Mesothelial cell of epicardium (in vitro differentiated cells): Measurements from ENCODE around the gene PLXNA2. TPM values are rescaled to one million over a fixed set of nuclear protein-coding genes. Genes with fewer than 3 reads are reported as not detected.

Experiments
- DNase-seq, 2 experiments: peaks; one replicate each; pipeline ENCODE4 v3.0.0; 2021; ENCODE audit warnings: low spot score in 2 of 2; ENCODE audit not compliant: unreplicated experiment in 2 of 2
- H3K27ac Mint-ChIP-seq: 2 replicates; pipeline ENCODE4 v1.8.0; 2021; ENCODE audit warnings: mixed read lengths
- H3K27me3 Mint-ChIP-seq: 2 replicates; pipeline ENCODE4 v1.8.0; 2021; ENCODE audit warnings: low read depth, mixed read lengths
- H3K36me3 Mint-ChIP-seq: 2 replicates; pipeline ENCODE4 v1.8.0; 2021; ENCODE audit warnings: mixed read lengths
- H3K4me1 Mint-ChIP-seq: 2 replicates; pipeline ENCODE4 v1.8.0; 2021; ENCODE audit warnings: mixed read lengths
- H3K4me3 Mint-ChIP-seq: 2 replicates; pipeline ENCODE4 v1.8.0; 2021; ENCODE audit warnings: mild to moderate bottlenecking, moderate library complexity, mixed read lengths
- H3K9me3 Mint-ChIP-seq: 2 replicates; pipeline ENCODE4 v1.8.0; 2021; ENCODE audit warnings: mixed read lengths
- total RNA-seq: library from RNA; stranded (reverse); gene quantifications from 3 replicates; pipeline ENCODE4 v1.2.1, GENCODE V29; 2021
- TF ChIP-seq, protein P1 (sequence below): fragments of 200-600 bp; sonication (generic); IDR thresholded peaks from one replicate; pipeline ENCODE4 v1.5.0; 2021; ENCODE audit warnings: antibody characterized with exemption; ENCODE audit not compliant: unreplicated experiment

The PLXNA2 gene
- total RNA-seq, 1 donor from 2014 or later: 14.7 TPM

DNA sequence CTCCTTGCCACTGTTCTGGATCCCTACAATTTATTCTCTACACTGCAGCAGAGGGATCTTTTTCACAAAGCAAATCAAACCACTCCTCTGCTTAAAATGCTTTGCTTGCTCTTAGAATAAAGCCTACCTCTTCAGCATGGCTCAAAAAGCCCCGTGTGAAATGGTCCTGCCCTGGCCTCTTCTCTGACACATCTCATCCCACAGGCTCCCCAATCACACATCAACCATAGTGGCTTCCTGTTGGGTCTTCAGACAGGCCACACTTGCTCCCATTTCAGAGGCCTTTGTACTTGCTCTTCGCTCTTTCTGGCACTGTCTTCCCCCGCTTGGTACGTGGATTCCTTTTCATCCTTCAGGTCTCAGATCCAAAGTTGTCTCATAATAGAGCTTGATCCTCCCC is 44.3 kb upstream of the PLXNA2 start:
- no peaks in the 10 kb centered on the region for H3K27me3 Mint-ChIP-seq
- TF ChIP-seq, protein P1, sequence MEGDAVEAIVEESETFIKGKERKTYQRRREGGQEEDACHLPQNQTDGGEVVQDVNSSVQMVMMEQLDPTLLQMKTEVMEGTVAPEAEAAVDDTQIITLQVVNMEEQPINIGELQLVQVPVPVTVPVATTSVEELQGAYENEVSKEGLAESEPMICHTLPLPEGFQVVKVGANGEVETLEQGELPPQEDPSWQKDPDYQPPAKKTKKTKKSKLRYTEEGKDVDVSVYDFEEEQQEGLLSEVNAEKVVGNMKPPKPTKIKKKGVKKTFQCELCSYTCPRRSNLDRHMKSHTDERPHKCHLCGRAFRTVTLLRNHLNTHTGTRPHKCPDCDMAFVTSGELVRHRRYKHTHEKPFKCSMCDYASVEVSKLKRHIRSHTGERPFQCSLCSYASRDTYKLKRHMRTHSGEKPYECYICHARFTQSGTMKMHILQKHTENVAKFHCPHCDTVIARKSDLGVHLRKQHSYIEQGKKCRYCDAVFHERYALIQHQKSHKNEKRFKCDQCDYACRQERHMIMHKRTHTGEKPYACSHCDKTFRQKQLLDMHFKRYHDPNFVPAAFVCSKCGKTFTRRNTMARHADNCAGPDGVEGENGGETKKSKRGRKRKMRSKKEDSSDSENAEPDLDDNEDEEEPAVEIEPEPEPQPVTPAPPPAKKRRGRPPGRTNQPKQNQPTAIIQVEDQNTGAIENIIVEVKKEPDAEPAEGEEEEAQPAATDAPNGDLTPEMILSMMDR: no peak
- H3K36me3 Mint-ChIP-seq: no peaks in the 10 kb centered on the region
- no peak overlapping the region for H3K4me3 Mint-ChIP-seq
- peaks cover 12% of the 10 kb centered on the region for H3K4me1 Mint-ChIP-seq
- no peak for DNase-seq
- no peaks in the 10 kb centered on the region for H3K9me3 Mint-ChIP-seq
- no peak overlapping the region for H3K27ac Mint-ChIP-seq

DNA sequence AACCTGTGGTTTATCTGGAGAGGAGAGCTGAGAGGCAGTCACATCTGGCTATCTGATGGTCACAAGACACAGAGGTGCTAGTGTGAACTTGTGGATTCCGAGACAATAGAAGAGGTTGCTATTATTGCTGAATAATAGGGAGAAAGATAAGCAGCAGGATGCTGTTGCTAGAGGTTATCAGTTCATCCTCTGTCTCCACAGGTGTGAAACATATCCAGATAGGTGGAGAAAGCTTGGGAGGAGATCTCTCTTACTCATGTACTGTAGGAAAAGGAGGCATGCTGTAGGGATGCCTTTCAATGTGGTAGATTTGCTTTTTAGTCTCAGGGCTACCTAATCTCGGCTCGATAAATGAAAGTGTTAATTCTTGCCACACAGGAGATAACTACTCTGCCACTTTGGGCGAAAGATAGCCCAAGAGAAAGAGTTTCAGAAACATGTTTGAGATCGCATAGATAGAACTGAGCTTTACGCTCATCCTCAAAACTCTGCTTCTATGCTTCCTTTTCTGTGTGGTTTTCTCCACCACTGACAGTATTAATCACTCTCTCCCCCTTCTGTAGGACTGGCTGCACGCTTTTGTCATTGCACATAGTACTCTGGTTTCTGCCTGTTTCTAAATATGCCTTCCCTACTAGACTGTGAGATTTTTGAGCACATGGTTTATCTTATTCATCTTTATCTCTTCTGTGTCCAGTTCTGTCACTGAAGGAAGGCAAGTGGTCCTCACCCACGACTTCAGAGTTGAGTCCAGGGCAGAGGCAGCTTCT is 36.7 kb upstream of the PLXNA2 start:
- H3K4me1 Mint-ChIP-seq: peaks cover 24% of the 10 kb centered on the region

DNA sequence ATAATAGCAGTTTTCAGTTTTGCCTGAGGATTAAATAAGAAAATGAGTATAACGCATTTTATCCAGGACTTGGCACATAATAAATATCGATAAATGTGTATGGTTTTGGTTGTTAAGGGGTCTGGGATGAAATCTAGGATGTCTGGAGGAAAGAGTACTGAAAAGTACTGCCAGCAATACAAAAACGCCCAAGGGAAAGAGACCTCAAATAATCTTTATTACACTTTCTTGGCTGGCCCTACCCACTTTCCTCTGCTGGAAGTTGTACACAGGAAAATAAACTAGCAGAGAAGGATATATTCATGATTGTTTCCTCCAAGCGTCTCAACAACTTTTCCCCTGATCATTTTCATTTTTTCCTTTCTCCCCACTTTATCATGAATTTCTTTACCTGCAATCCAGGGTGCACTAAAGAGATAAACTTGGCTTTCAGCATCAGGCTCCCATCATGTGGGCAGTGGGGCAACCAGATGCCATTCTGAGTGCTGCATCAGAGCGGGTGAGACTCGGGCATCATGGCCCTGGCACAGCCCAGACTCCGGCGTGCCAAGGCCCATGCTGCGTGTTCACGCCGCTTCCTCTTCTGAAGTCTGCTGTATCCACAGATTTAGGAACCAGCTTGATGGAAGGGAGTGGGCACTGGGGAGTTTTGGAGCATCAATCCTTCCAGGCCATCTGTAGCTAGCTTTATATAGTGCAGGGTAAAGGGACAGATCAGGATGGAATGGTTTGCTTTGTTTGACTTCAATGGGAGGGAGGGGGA is 35.8 kb upstream of the PLXNA2 start:
- Mint-ChIP-seq H3K36me3 (no peaks in the 10 kb centered on the region), H3K27me3 (peaks cover 10% of the 10 kb centered on the region), H3K4me1 (peaks cover 24% of the 10 kb centered on the region), H3K9me3 (no peaks in the 10 kb centered on the region), H3K27ac (no peak overlapping the region), H3K4me3 (no peak overlapping the region)
- TF ChIP-seq, protein P1: no peak
- DNase-seq: no peak

More for the DNA sequence above, 36.7 kb upstream of the PLXNA2 start:
- peaks cover 10% of the 10 kb centered on the region for H3K27me3 Mint-ChIP-seq
- no peak overlapping the region for H3K27ac Mint-ChIP-seq
- H3K36me3 Mint-ChIP-seq: no peaks in the 10 kb centered on the region
- no peaks in the 10 kb centered on the region for H3K9me3 Mint-ChIP-seq
- H3K4me3 Mint-ChIP-seq: no peak overlapping the region
- DNase-seq: no peak
- TF ChIP-seq, protein P1: no peak

DNA sequence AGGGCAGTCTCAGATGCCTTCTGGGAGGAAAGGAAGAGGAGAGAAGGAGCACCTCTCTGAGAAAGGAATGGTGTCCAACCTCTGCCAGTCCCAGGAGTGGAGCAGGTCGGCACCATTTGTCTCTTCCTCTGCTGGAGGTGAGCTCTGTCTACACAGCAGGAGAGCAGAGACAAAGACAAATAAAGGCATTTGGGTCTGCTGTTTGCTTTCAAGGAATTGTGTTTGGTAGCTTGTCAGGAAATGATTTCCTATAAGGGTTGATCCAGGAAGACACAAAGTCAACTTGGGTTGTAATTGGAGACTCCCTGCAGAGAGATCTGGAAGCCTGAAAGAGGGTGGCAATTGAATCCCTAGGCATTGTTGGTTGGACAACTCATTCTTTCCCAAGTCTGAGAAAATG is 34.5 kb upstream of the PLXNA2 start:
- Mint-ChIP-seq H3K9me3 (no peaks in the 10 kb centered on the region), H3K27me3 (peaks cover 10% of the 10 kb centered on the region), H3K4me1 (peaks cover 24% of the 10 kb centered on the region), H3K36me3 (no peaks in the 10 kb centered on the region), H3K4me3 (no peak overlapping the region), H3K27ac (no peak overlapping the region)
- TF ChIP-seq, protein P1: no peak
- no peak for DNase-seq

DNA sequence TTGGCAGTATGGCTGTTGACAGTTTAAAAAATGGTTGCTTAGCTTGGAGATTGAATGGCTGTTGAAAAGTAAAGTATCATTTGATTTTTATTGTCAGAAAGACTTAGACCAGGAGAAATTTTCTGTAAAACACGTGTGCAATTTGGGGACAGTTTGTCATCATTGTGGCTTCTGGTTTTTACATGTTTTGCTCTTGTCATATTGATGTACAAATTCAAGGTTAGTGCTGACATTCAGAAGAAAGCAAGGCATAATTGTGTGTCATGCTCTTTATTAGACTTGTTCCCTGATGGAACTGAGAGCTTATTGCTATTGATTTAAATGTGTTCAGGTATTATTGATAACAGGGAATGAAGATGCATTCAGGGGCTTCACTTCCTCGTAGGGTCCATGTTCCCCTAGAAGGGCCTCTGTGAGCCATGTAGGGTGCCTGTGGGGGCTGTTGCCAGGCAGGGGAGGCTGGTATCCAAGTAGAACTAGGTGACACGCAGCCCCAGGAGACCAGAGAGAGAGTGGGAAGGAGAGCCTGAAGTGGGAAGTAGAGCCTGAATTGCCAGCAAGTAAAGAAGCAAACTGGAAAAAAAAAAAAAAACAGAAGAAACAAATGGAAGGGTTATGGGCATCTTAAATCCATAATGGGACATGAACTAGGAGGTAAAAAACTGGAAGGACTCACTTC is 32.7 kb upstream of the PLXNA2 start:
- Mint-ChIP-seq H3K36me3 (no peaks in the 10 kb centered on the region), H3K9me3 (no peaks in the 10 kb centered on the region), H3K4me1 (peaks cover 27% of the 10 kb centered on the region), H3K27ac (no peak overlapping the region), H3K27me3 (peaks cover 10% of the 10 kb centered on the region), H3K4me3 (no peak overlapping the region)
- TF ChIP-seq, protein P1: no peak
- DNase-seq: no peak
